Measurements from ENCODE around the gene TROAP.

DNA sequence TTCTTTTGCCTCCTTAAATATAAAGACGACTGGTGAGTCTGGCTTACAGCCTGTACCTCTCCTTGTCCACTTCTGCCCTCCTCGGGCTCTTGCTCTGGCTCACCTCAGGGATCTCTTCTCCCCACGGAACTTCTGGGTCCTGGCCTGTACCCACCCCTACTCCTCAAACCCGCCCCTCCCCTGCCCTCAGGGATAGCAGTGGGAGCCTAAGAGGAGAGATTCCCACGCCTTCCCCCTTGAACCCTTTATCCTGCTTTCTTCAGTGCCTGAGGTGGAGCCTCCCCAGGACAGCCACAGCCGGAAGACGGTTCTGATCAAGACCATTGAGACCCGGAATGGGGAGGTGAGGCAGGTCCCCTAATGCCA, 25.4 kb upstream of the TROAP start:
- TF ChIP-seq, protein P1, sequence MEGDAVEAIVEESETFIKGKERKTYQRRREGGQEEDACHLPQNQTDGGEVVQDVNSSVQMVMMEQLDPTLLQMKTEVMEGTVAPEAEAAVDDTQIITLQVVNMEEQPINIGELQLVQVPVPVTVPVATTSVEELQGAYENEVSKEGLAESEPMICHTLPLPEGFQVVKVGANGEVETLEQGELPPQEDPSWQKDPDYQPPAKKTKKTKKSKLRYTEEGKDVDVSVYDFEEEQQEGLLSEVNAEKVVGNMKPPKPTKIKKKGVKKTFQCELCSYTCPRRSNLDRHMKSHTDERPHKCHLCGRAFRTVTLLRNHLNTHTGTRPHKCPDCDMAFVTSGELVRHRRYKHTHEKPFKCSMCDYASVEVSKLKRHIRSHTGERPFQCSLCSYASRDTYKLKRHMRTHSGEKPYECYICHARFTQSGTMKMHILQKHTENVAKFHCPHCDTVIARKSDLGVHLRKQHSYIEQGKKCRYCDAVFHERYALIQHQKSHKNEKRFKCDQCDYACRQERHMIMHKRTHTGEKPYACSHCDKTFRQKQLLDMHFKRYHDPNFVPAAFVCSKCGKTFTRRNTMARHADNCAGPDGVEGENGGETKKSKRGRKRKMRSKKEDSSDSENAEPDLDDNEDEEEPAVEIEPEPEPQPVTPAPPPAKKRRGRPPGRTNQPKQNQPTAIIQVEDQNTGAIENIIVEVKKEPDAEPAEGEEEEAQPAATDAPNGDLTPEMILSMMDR (conservative IDR thresholded peaks at IDR 0.05; ENCODE audit: low read length), result no peak
- TF ChIP-seq EZH2phosphoT487 (IDR thresholded peaks at IDR 0.05; ENCODE audit: borderline replicate concordance), result no peak

Data from Loucy (cell line).